Astrocyte (in vitro differentiated cells and primary cell): Measurements from ENCODE around the gene LRMDA.

Experiments
- EZH2 ChIP-seq: IDR thresholded peaks from 2 replicates; pipeline ENCODE4 v1.6.1; 2012; ENCODE audit warnings: mild to moderate bottlenecking, low read length, inconsistent platforms; ENCODE audit not compliant: insufficient read depth
- TF ChIP-seq, protein P1 (sequence below): IDR thresholded peaks from 2 replicates; pipeline ENCODE4 v1.5.1; 2011; ENCODE audit warnings: low read depth, mild to moderate bottlenecking, inconsistent platforms, low read length, moderate library complexity; ENCODE audit not compliant: insufficient read depth

- TF ChIP-seq, protein P1, sequence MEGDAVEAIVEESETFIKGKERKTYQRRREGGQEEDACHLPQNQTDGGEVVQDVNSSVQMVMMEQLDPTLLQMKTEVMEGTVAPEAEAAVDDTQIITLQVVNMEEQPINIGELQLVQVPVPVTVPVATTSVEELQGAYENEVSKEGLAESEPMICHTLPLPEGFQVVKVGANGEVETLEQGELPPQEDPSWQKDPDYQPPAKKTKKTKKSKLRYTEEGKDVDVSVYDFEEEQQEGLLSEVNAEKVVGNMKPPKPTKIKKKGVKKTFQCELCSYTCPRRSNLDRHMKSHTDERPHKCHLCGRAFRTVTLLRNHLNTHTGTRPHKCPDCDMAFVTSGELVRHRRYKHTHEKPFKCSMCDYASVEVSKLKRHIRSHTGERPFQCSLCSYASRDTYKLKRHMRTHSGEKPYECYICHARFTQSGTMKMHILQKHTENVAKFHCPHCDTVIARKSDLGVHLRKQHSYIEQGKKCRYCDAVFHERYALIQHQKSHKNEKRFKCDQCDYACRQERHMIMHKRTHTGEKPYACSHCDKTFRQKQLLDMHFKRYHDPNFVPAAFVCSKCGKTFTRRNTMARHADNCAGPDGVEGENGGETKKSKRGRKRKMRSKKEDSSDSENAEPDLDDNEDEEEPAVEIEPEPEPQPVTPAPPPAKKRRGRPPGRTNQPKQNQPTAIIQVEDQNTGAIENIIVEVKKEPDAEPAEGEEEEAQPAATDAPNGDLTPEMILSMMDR: no peak
- no peak for TF ChIP-seq EZH2
These were observed 777.7 kb downstream of the LRMDA start for GRCh38 chr10:76209135-76209534.
